Measurements from ENCODE around the gene MLF2.
"Not testable (repeated sequence)": the region's sequence is repeated elsewhere in the genome, so short reads cannot be mapped to it uniquely, and the experiment has no call there.

MLF2 gene

DNA sequence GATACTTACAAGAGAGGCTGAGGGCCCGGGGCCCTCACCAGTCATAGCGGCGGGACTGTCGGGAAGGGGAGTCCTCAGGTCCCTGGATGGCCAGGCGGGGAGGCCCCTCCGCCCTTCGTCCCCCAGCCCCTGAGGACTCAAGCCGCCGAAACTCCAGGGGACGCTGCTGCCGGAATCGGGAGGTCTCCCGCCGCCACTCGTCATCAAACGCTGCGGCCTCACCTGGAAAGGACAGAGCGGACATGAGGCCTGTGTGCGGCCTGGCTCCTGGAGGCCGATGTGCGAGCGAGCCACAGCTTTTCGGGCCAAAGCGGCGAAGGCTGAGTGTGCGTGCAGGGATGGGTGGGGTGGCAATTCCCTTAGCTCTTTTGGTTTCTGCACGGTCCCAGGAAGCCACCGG lies 4.2 kb downstream of the MLF2 start:
- H3K36me3 ChIP-seq (ENCODE audit: low read length), result no peaks in the 10 kb centered on the region
- TF ChIP-seq EZH2phosphoT487 (conservative IDR thresholded peaks at IDR 0.05; ENCODE audit: low read length), result no peak
- H3K27me3 ChIP-seq (ENCODE audit: low read length), result no peaks in the 10 kb centered on the region

DNA sequence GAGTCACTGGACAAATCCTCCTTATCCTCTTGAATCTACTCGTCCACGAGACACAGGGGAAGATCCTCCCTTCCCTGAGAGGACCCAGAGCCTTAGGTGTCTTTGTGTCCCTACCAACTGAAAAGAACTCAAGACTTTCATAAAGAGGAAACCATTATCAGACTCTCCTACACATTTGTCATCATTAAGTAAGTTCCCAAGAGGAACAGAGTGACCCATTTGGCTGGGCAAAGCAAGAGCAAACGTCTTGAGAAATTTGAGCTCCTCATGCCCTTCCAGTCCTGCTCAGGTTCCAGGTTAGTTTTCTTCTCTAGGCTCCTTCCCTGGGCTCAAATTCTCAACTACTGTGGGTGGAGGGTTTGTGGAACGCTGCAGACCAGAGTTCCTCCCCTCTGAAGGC lies 5.7 kb downstream of the MLF2 start:
- Histone ChIP-seq H3K27ac (ENCODE audit: low read depth, low read length) (no peak overlapping the region), H3K4me2 (ENCODE audit: low read depth, low read length, poor library complexity, severe bottlenecking) (no peak overlapping the region), H3K4me3 (ENCODE audit: insufficient read depth, low read length, poor library complexity, severe bottlenecking) (no peak overlapping the region), H3K36me3 (ENCODE audit: low read length) (no peaks in the 10 kb centered on the region), H3K27me3 (ENCODE audit: low read length) (no peaks in the 10 kb centered on the region), H2AFZ (ENCODE audit: low read depth, low read length, severe bottlenecking) (no peak overlapping the region), H3K79me2 (ENCODE audit: insufficient read depth, low read length) (peaks cover under 1% of the 10 kb centered on the region; the same call in 1 of the 2 replicates), H3K9me3 (ENCODE audit: insufficient read depth, low read length) (no peaks in the 10 kb centered on the region), H4K20me1 (ENCODE audit: low read depth, low read length) (no peaks in the 10 kb centered on the region), H3K9me2 (replicated peaks; ENCODE audit: insufficient read depth, low read length) (no peaks in the 10 kb centered on the region), H3F3A (ENCODE audit: insufficient read depth) (no peaks in the 10 kb centered on the region), H3K9ac (ENCODE audit: low read length) (no peak overlapping the region)
- TF ChIP-seq EZH2phosphoT487 (conservative IDR thresholded peaks at IDR 0.05; ENCODE audit: low read length), result no peak
- TF ChIP-seq, protein P1, sequence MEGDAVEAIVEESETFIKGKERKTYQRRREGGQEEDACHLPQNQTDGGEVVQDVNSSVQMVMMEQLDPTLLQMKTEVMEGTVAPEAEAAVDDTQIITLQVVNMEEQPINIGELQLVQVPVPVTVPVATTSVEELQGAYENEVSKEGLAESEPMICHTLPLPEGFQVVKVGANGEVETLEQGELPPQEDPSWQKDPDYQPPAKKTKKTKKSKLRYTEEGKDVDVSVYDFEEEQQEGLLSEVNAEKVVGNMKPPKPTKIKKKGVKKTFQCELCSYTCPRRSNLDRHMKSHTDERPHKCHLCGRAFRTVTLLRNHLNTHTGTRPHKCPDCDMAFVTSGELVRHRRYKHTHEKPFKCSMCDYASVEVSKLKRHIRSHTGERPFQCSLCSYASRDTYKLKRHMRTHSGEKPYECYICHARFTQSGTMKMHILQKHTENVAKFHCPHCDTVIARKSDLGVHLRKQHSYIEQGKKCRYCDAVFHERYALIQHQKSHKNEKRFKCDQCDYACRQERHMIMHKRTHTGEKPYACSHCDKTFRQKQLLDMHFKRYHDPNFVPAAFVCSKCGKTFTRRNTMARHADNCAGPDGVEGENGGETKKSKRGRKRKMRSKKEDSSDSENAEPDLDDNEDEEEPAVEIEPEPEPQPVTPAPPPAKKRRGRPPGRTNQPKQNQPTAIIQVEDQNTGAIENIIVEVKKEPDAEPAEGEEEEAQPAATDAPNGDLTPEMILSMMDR (IDR thresholded peaks at IDR 0.05; ENCODE audit: insufficient read depth, low read length, poor library complexity, severe bottlenecking), result no peak

More for the DNA sequence above, 4.2 kb downstream of the MLF2 start:
- no peaks in the 10 kb centered on the region for H3K9me3 ChIP-seq (ENCODE audit: insufficient read depth, low read length)
- no peak overlapping the region for H3K4me3 ChIP-seq (ENCODE audit: insufficient read depth, low read length, poor library complexity, severe bottlenecking)
- H3K79me2 ChIP-seq (ENCODE audit: insufficient read depth, low read length), result peaks cover 7% of the 10 kb centered on the region
- no peak overlapping the region for H3K4me2 ChIP-seq (ENCODE audit: low read depth, low read length, poor library complexity, severe bottlenecking)
- no peaks in the 10 kb centered on the region for H4K20me1 ChIP-seq (ENCODE audit: low read depth, low read length)
- H2AFZ ChIP-seq (ENCODE audit: low read depth, low read length, severe bottlenecking), result no peak overlapping the region
- H3K27ac ChIP-seq (ENCODE audit: low read depth, low read length), result no peak overlapping the region
- no peaks in the 10 kb centered on the region for H3F3A ChIP-seq (ENCODE audit: insufficient read depth)
- no peak overlapping the region for H3K9ac ChIP-seq (ENCODE audit: low read length)
- H3K9me2 ChIP-seq (replicated peaks; ENCODE audit: insufficient read depth, low read length), result no peaks in the 10 kb centered on the region

DNA sequence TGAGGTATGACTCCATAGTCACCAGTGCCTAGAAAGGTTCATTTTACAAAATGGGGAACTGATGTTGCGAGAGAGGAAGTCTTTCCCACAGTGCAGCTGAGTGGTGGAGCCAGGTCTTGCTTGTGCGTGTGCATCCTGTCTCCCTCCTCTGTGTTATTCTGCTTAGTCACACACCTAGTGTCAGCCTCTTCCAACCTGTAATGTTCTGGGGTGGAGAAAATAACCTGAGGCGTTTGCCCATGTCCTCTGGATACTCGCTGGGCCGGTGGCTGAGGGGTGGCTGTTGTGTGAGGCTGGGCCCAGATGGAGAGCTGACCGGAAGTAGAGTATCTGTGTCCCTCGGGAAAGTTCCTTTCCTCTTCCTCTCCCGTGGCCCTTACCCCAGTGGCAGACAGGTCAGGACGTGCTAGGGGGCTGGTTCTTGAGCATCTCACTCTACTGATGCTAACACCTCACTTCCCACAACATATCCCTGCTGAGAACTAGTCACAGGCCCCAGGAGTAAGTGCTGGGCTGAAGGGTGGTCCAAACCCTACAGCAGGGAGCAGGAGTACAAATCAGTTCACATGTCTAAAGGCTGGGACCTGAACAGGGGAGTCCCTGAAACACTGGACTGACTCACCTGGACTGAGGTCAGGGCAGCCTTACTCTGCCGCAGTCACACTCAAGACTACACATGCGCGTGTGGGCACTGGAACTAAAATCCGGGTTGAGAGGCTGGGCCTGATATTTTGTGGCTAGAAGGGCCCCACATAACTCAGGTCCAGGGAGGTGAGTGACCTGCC lies 7.0 kb downstream of the MLF2 start:
- 0 out of 2 replicates have a peak, but pooled peaks cover 2% of the 10 kb centered on the region for H3F3A ChIP-seq (ENCODE audit: insufficient read depth)
- H3K4me3 ChIP-seq (ENCODE audit: insufficient read depth, low read length, poor library complexity, severe bottlenecking), result no peak overlapping the region
- TF ChIP-seq, protein P1 (IDR thresholded peaks at IDR 0.05; ENCODE audit: insufficient read depth, low read length, poor library complexity, severe bottlenecking), result no peak
- TF ChIP-seq EZH2phosphoT487 (conservative IDR thresholded peaks at IDR 0.05; ENCODE audit: low read length), result no peak
- H3K27ac ChIP-seq (ENCODE audit: low read depth, low read length), result no peak overlapping the region
- no peaks in the 10 kb centered on the region for H4K20me1 ChIP-seq (ENCODE audit: low read depth, low read length)
- no peaks in the 10 kb centered on the region for H3K27me3 ChIP-seq (ENCODE audit: low read length)
- H3K79me2 ChIP-seq (ENCODE audit: insufficient read depth, low read length), result no peaks in the 10 kb centered on the region
- H3K9me2 ChIP-seq (replicated peaks; ENCODE audit: insufficient read depth, low read length), result no peaks in the 10 kb centered on the region
- H3K4me2 ChIP-seq (ENCODE audit: low read depth, low read length, poor library complexity, severe bottlenecking), result no peak overlapping the region
- H2AFZ ChIP-seq (ENCODE audit: low read depth, low read length, severe bottlenecking), result no peak overlapping the region
- no peak overlapping the region for H3K9ac ChIP-seq (ENCODE audit: low read length)
- H3K36me3 ChIP-seq (ENCODE audit: low read length), result no peaks in the 10 kb centered on the region
- no peaks in the 10 kb centered on the region for H3K9me3 ChIP-seq (ENCODE audit: insufficient read depth, low read length)

DNA sequence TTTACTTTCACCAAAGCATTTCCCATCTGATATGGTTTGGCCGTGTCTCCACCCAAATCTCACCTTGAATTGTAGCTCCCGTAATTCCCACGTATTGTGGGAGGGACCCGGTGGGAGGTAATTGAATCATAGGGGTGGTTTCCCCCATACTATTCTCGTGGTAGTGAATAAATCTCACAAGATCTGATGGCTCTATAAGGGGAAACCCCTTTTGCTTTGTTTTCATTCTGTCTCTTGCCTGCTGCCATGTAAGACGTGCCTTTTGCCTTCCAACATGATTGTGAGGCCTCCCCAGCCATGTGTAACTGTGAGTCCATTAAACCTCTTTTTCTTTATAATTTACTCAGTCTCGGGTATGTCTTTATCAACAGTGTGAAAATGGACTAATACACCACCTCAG lies 9.6 kb downstream of the MLF2 start:
- H4K20me1 ChIP-seq (ENCODE audit: low read depth, low read length); H3K36me3 ChIP-seq (ENCODE audit: low read length); H3K9me3 ChIP-seq (ENCODE audit: insufficient read depth, low read length); H3K79me2 ChIP-seq (ENCODE audit: insufficient read depth, low read length); H3F3A ChIP-seq (ENCODE audit: insufficient read depth); H3K9ac ChIP-seq (ENCODE audit: low read length); H3K9me2 ChIP-seq (replicated peaks; ENCODE audit: insufficient read depth, low read length); H3K4me3 ChIP-seq (ENCODE audit: insufficient read depth, low read length, poor library complexity, severe bottlenecking); H3K4me2 ChIP-seq (ENCODE audit: low read depth, low read length, poor library complexity, severe bottlenecking); H3K27ac ChIP-seq (ENCODE audit: low read depth, low read length); H3K27me3 ChIP-seq (ENCODE audit: low read length); H2AFZ ChIP-seq (ENCODE audit: low read depth, low read length, severe bottlenecking): not testable (repeated sequence)
